Neuronal stem cell (in vitro differentiated cells): ENCODE measurements around the gene INHBB.

ENCODE experiments used
- DNase-seq: peaks from one replicate; pipeline ENCODE4 v3.0.0-alpha.2; 2013; ENCODE audit warnings: low spot score
- H2AFZ ChIP-seq: one replicate; pipeline ENCODE4 v1.6.1; 2013; ENCODE audit warnings: mild to moderate bottlenecking, low read length, inconsistent platforms
- H2AK5ac ChIP-seq: 2 replicates; pipeline ENCODE4 v1.6.1; 2013; ENCODE audit warnings: low read depth, mild to moderate bottlenecking, inconsistent platforms, low read length, moderate library complexity, mixed read lengths
- H2BK120ac ChIP-seq: 2 replicates; pipeline ENCODE4 v1.6.1; 2013; ENCODE audit warnings: low read depth, mild to moderate bottlenecking, inconsistent platforms, low read length, moderate library complexity, mixed read lengths
- H2BK12ac ChIP-seq: one replicate; pipeline ENCODE4 v1.6.1; 2013; ENCODE audit warnings: low read length, inconsistent platforms
- H2BK15ac ChIP-seq: 2 replicates; pipeline ENCODE4 v1.6.1; 2013; ENCODE audit warnings: mild to moderate bottlenecking, low read length, inconsistent platforms, mixed read lengths
- H2BK5ac ChIP-seq: one replicate; pipeline ENCODE4 v1.6.1; 2013; ENCODE audit warnings: inconsistent platforms, mild to moderate bottlenecking, low read length, moderate library complexity
- H3K14ac ChIP-seq: one replicate; pipeline ENCODE4 v1.6.1; 2013; ENCODE audit warnings: low read length, inconsistent platforms
- H3K18ac ChIP-seq: 2 replicates; pipeline ENCODE4 v1.6.1; 2013; ENCODE audit warnings: low read length, inconsistent platforms
- H3K23ac ChIP-seq: 2 replicates; pipeline ENCODE4 v1.6.1; 2013; ENCODE audit warnings: low read depth, mild to moderate bottlenecking, mixed read lengths, low read length, inconsistent platforms; ENCODE audit not compliant: poor library complexity
- H3K27ac ChIP-seq: replicated peaks from 3 replicates; pipeline ENCODE4 v1.5.1; 2013; ENCODE audit warnings: low read length, inconsistent platforms
- H3K27me3 ChIP-seq, 3 experiments: 2 replicates each; pipeline ENCODE4 v1.6.1; 2013; ENCODE audit warnings: low read length in 3 of 3, mild to moderate bottlenecking in 2 of 3, inconsistent platforms in 1 of 3, low read depth in 1 of 3, mixed read lengths in 1 of 3, moderate library complexity in 1 of 3; ENCODE audit not compliant: control insufficient read depth in 3 of 3, insufficient read depth in 3 of 3
- H3K36me3 ChIP-seq, 2 donors: replicated peaks in 1 of 2; 2 replicates each; pipeline ENCODE4 v1.6.1; 2013; ENCODE audit warnings: low read length in 2 of 2; ENCODE audit not compliant: control insufficient read depth in 2 of 2, insufficient read depth in 2 of 2
- H3K4ac ChIP-seq: 2 replicates; pipeline ENCODE4 v1.6.1; 2013; ENCODE audit warnings: inconsistent platforms, mild to moderate bottlenecking, low read length, moderate library complexity
- H3K4me1 ChIP-seq, 2 donors: 1 replicate in 1 of 2; 2 replicates in 1 of 2; pipeline ENCODE4 v1.6.1; 2013; ENCODE audit warnings: low read length in 2 of 2, low read depth in 1 of 2; ENCODE audit not compliant: control insufficient read depth in 2 of 2, insufficient read depth in 1 of 2
- H3K4me2 ChIP-seq: one replicate; pipeline ENCODE4 v1.6.1; 2013; ENCODE audit warnings: mild to moderate bottlenecking, low read length, inconsistent platforms; ENCODE audit not compliant: insufficient read depth, poor library complexity, severe bottlenecking
- H3K4me3 ChIP-seq, 2 donors: 2 replicates each; pipeline ENCODE4 v1.5.1; 2013; ENCODE audit warnings: low read length in 2 of 2, mild to moderate bottlenecking in 2 of 2, inconsistent platforms in 1 of 2, moderate library complexity in 1 of 2
- H3K79me1 ChIP-seq: one replicate; pipeline ENCODE4 v1.6.1; 2013; ENCODE audit warnings: low read depth, mild to moderate bottlenecking, inconsistent platforms, low read length, moderate library complexity
- H3K9ac ChIP-seq: one replicate; pipeline ENCODE4 v1.6.1; 2013; ENCODE audit warnings: mild to moderate bottlenecking, low read depth, low read length, inconsistent platforms; ENCODE audit not compliant: poor library complexity
- H3K9me3 ChIP-seq, 2 donors: replicated peaks in 1 of 2; 2 replicates each; pipeline versions ENCODE3 to v1.6.1; 2013; ENCODE audit warnings: low read length in 2 of 2, mild to moderate bottlenecking in 2 of 2, inconsistent platforms in 1 of 2, low read depth in 1 of 2, mixed read lengths in 1 of 2, moderate library complexity in 1 of 2; ENCODE audit not compliant: control insufficient read depth in 2 of 2, insufficient read depth in 1 of 2
- H4K8ac ChIP-seq: one replicate; pipeline ENCODE4 v1.6.1; 2013; ENCODE audit warnings: low read depth, mild to moderate bottlenecking, inconsistent platforms, low read length, moderate library complexity
- H4K91ac ChIP-seq: one replicate; pipeline ENCODE4 v1.6.1; 2013; ENCODE audit warnings: low read length, low read depth, mild to moderate bottlenecking, inconsistent platforms; ENCODE audit not compliant: poor library complexity
- WGBS, 2 donors: extraction: QIAGEN DNeasy Blood & Tissue Kit; methylation state at CpG; one replicate each; pipeline ENCODE4 v1.1.7; 2013; ENCODE audit warnings: missing lambda C conversion rate in 2 of 2, mixed read lengths in 1 of 2; ENCODE audit not compliant: insufficient read length in 2 of 2, insufficient replicate concordance in 1 of 2; ENCODE audit errors: extremely low coverage in 2 of 2; 5-methylcytosine and 5-hydroxymethylcytosine counted together

The INHBB gene

GRCh38 chr2:120348737-120349439 is 3.0 kb downstream of the INHBB start:
- peaks cover 12 to 19% of the 10 kb centered on the region in 2 donors for H3K4me1 ChIP-seq
- peaks cover 38 to 95% (median 72%) of the 10 kb centered on the region in 3 experiments for H3K27me3 ChIP-seq
- H2BK5ac ChIP-seq: no peak overlapping the region
- H3K14ac ChIP-seq: no peak overlapping the region
- no peak overlapping the region for H2BK12ac ChIP-seq
- H3K9me3 ChIP-seq: no peaks in the 10 kb centered on the region
- H4K8ac ChIP-seq: no peak overlapping the region
- H3K27ac ChIP-seq: no peak overlapping the region
- DNase-seq: no peak
- no peak overlapping the region for H3K9ac ChIP-seq
- no peak overlapping the region for H2AK5ac ChIP-seq
- peak overlapping the region; percentile 32 for H3K23ac ChIP-seq
- H3K4me3 ChIP-seq: no peak overlapping the region
- peak overlapping the region; percentile 65 for H3K18ac ChIP-seq
- no peak overlapping the region for H2BK15ac ChIP-seq
- H2AFZ ChIP-seq: no peak overlapping the region
- H3K79me1 ChIP-seq: peaks cover 3% of the 10 kb centered on the region
- no peak overlapping the region for H4K91ac ChIP-seq
- no peak overlapping the region for H3K4ac ChIP-seq
- no peak overlapping the region for H2BK120ac ChIP-seq
- H3K4me2 ChIP-seq: no peak overlapping the region
- no CpG with 5 or more reads among the region's 27 CpGs for WGBS, 2 donors
- H3K36me3 ChIP-seq: no peaks in the 10 kb centered on the region

GRCh38 chr2:120349440-120349921 is 3.5 kb downstream of the INHBB start:
- H4K8ac ChIP-seq: no peak overlapping the region
- H3K14ac ChIP-seq: no peak overlapping the region
- H3K9ac ChIP-seq: no peak overlapping the region
- no peak overlapping the region for H3K27ac ChIP-seq
- no peak overlapping the region for H4K91ac ChIP-seq
- H3K4me2 ChIP-seq: no peak overlapping the region
- H3K4ac ChIP-seq: no peak overlapping the region
- DNase-seq: no peak
- H3K27me3 ChIP-seq: peaks cover 32 to 93% (median 66%) of the 10 kb centered on the region in 3 experiments
- peak overlapping the region; percentile 76 for H3K18ac ChIP-seq
- H3K4me1 ChIP-seq: peaks cover 12 to 19% of the 10 kb centered on the region in 2 donors
- no peak overlapping the region for H2AK5ac ChIP-seq
- no peak overlapping the region for H2BK12ac ChIP-seq
- no peak overlapping the region for H2BK15ac ChIP-seq
- WGBS, 2 donors: no CpG with 5 or more reads among the region's 31 CpGs
- H2AFZ ChIP-seq: no peak overlapping the region
- no peak overlapping the region for H3K4me3 ChIP-seq
- no peak overlapping the region for H2BK120ac ChIP-seq
- H3K9me3 ChIP-seq: no peaks in the 10 kb centered on the region
- peak overlapping the region; percentile 32 for H3K23ac ChIP-seq
- no peaks in the 10 kb centered on the region for H3K36me3 ChIP-seq
- H2BK5ac ChIP-seq: no peak overlapping the region
- peaks cover 3% of the 10 kb centered on the region for H3K79me1 ChIP-seq

- Histone ChIP-seq H3K79me1 (peaks cover 3% of the 10 kb centered on the region), H2BK120ac (no peak overlapping the region), H2AK5ac (no peak overlapping the region), H4K91ac (no peak overlapping the region), H3K9me3 (no peaks in the 10 kb centered on the region), H3K36me3 (no peaks in the 10 kb centered on the region), H3K27ac (no peak overlapping the region), H3K23ac (no peak overlapping the region), H2BK15ac (no peak overlapping the region), H2BK5ac (no peak overlapping the region), H4K8ac (no peak overlapping the region), H3K4me2 (no peak overlapping the region), H3K4me3 (no peak overlapping the region), H3K27me3 (peaks cover 27 to 93% (median 60%) of the 10 kb centered on the region in 3 experiments), H3K4me1 (peaks cover 12 to 19% of the 10 kb centered on the region in 2 donors), H2AFZ (peak overlapping the region; percentile 28), H3K9ac (peak overlapping the region; percentile 70), H3K4ac (no peak overlapping the region), H3K18ac (no peak overlapping the region), H3K14ac (no peak overlapping the region), H2BK12ac (no peak overlapping the region)
- no peak for DNase-seq
- no CpG with 5 or more reads among the region's 17 CpGs for WGBS, 2 donors
Observed at GRCh38 chr2:120350080-120350479, 4.1 kb downstream of the INHBB start.

GRCh38 chr2:120350801-120351320 is 4.9 kb downstream of the INHBB start:
- Histone ChIP-seq H3K27me3 (peaks cover 20 to 87% (median 52%) of the 10 kb centered on the region in 3 experiments), H4K91ac (no peak overlapping the region), H2BK5ac (no peak overlapping the region)

More at GRCh38 chr2:120350801-120351320, 4.9 kb downstream of the INHBB start:
- Histone ChIP-seq H2AK5ac (no peak overlapping the region), H2BK15ac (no peak overlapping the region), H2BK12ac (no peak overlapping the region), H2BK120ac (no peak overlapping the region), H4K8ac (no peak overlapping the region), H3K23ac (no peak overlapping the region), H3K79me1 (no peaks in the 10 kb centered on the region), H3K27ac (no peak overlapping the region), H3K4ac (no peak overlapping the region), H2AFZ (no peak overlapping the region), H3K14ac (no peak overlapping the region), H3K18ac (no peak overlapping the region), H3K4me1 (peaks cover 12 to 19% of the 10 kb centered on the region in 2 donors), H3K36me3 (no peaks in the 10 kb centered on the region), H3K4me3 (no peak overlapping the region), H3K4me2 (no peak overlapping the region), H3K9ac (peak overlapping the region; percentile 24), H3K9me3 (no peaks in the 10 kb centered on the region)
- no peak for DNase-seq
- no CpG with 5 or more reads among the region's 23 CpGs for WGBS, 2 donors
